Prostate gland (tissue), 2 donors: ENCODE data around the gene VCAN.

ENCODE experiments used
- CTCF ChIP-seq, 4 experiments: fragments of 200-600 bp in 2 of 4; fragments of 450-650 bp in 2 of 4; sonication (generic) in 2 of 4; IDR thresholded peaks; 1 replicate in 3 of 4; 2 replicates in 1 of 4; pipeline ENCODE4 v1.5.1; 2016 to 2019; ENCODE audit warnings: antibody characterized with exemption in 4 of 4, mild to moderate bottlenecking in 2 of 4, moderate library complexity in 2 of 4
- POLR2A ChIP-seq: fragments of 450-650 bp; IDR thresholded peaks from one replicate; pipeline ENCODE4 v1.6.1; 2016; ENCODE audit warnings: antibody characterized with exemption, mild to moderate bottlenecking
- POLR2AphosphoS5 ChIP-seq: sonication (generic); formaldehyde crosslinking; IDR thresholded peaks from one replicate; pipeline ENCODE4 v1.6.1; 2017; ENCODE audit warnings: antibody characterized with exemption

GRCh38 chr5:83540105-83540504 lies 68.6 kb downstream of the VCAN start:
- TF ChIP-seq CTCF (IDR thresholded peaks at IDR 0.05): no peak
- no peak for TF ChIP-seq POLR2A
- no peak for TF ChIP-seq POLR2AphosphoS5
